Stimulated activated CD8-positive, alpha-beta memory T cell treated with anti-CD3 and anti-CD28 coated beads, Interleukin-12 subunit alpha, Interleukin-12 subunit beta, amount 100 ng/mL, for 24 hours (primary cell): Measurements from ENCODE around the gene RSPO4.

Source experiments
- DNase-seq: peaks from one replicate; pipeline ENCODE4 v3.0.0-alpha.2; 2020; ENCODE audit errors: extremely low read depth

Gene RSPO4

DNA sequence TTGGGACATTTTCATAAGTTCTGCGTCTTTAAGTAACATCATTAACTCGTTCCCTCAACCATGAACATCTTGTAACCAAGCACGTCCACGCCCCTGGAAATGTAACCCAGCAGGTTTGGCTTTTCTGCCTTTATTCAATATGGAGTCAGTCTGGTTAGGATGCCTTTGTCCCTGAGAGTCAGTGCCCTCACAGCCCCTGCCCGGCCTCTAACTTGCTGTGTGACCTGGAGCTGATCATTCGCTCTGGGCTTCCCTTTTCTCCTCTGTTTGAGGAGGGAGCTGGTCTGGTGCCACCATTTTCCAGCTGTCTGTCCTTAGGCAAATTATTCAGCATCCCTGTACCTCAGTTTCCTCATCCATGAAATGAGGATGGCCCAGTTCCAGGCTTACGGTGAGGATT, 59.5 kb downstream of the RSPO4 start:
- DNase-seq: no peak

- DNase-seq: no peak
Measured at GRCh38 chr20:940926-941325, 61.2 kb downstream of the RSPO4 start.

DNA sequence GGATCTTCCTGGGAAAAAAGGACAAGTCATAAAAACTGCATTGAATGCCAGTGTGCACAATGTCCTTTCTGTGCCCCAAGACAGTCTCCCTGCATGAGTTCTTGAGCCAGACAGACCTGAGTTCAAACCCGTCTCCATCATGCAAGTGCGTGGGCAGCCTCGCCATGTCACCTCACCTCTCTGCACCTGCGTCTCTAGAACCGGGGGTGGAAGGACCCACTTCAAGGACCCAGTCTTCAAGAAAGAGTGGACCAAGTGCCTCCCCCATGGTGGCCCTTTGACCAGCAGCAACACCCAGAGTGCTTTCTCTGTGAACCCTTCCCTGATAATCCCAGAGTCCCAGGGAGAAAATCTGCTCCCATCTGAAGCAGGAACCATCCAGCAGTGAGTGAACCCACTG, 62.5 kb downstream of the RSPO4 start:
- DNase-seq: no peak

DNA sequence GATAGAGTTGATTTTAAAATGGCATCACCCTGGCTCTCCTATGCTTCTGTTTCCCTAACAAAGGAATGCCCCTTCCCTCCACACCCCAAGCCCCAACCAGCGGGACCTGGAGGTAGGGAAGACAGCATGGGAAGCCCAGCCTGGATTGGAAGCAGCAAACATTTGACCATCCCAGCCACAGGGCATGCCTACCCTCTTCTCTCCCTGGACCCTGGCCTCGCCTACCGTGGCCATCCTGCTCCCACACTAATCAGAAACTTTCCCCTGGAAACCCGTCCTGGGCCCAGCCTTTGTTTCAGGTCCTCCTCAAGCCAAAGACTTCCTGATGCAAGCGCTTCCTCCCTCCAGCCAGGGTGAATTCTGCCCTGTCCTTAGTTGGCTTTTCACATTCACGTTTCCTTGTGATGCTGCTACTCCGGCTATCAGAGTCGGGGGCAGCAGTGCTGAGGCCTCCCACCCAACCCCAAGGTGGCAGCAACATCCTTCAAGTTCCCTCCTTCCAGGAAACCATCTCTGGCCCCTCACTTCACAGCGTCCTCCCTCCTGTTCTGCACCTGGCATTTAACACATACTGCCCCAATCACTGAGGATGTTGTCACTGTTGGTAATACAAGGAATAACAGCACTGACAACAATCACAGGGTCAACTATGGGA, 67.8 kb downstream of the RSPO4 start:
- no peak for DNase-seq

GRCh38 chr20:933029-933428, 69.1 kb downstream of the RSPO4 start:
- DNase-seq: no peak

DNA sequence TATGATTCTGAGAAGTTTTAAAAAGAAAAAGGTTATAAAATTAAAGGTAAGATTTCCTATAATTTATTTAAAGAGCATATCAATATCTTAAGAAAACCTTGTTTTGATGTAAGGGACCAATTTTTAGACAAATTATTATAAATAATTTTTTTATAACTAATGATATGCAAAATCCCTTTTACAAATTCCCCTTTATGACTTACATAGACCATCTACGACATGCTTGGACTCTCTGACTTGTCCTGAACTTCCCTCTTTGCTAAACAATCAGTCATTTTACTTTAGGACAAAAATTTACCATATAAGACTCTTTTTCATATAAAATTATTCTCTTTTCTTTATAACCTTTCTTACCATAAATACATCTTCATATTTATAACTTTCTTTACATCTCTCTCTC, 70.7 kb downstream of the RSPO4 start:
- no peak for DNase-seq

GRCh38 chr20:926670-927069, 75.4 kb downstream of the RSPO4 start:
- DNase-seq: no peak

- DNase-seq: no peak
Measured at GRCh38 chr20:925516-925915, 76.6 kb downstream of the RSPO4 start.

DNA sequence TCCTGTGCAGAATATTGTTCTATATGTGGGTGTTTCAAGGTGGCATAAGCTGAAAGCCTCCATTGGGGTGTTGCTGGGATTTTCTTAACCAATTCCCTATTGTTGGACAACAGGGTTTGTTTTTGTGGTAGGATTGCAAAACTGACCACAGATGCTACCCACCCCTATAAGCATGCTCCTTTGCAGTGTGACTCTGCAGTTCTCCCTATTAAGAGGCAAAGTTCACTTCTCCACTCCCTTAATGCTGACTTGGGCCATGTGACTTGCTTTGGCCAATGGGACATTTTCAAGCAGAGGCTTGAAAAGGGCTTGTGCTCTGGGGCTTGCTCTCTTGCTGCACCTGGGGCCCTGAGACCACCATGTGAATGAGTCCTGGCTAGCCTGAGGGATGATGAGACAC, 77.5 kb downstream of the RSPO4 start:
- DNase-seq: no peak

- DNase-seq: no peak
Measured at GRCh38 chr20:922781-923180, 79.3 kb downstream of the RSPO4 start.

DNA sequence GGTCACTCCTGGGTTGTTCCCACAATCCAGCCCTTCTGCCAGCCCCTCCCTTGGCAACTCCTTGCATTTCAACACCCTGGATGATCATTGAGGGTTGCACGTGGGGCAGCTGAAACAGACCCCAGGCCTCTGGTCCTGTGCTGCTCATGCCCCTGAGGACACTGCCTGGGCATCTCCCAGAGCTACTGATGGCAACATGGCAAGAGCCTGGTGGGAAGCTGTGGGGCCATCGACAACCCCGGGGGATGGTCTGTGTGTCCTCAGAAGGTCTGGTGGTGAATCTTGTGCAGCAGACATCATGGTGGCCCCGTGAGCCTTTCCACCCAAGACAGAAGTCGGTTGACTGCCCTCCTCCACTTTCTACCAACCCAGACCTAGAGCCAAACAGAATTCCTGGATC, 81.0 kb downstream of the RSPO4 start:
- DNase-seq: no peak

- DNase-seq: no peak
Measured at GRCh38 chr20:920311-920710, 81.8 kb downstream of the RSPO4 start.

DNA sequence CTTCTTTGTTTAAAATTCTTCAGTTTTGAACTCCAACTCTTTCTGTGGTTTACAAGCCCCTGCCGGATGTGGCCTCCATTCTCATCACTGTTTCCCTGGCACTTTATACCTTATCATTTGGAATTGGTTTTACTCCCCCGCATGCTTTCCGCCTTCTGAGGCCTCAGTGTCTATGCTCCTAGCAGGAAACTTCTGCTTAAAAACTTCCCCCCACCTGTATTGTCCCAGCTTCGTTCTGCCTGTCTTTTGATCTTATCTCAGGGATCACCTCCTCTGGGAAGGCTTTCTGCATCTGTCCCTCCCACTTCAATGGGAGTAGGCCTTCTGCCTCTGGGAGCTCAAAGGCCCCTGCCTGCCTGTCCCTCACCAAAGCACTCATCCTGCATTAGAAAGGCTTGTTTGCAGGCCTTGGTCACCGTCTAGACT, 82.6 kb downstream of the RSPO4 start:
- no peak for DNase-seq

DNA sequence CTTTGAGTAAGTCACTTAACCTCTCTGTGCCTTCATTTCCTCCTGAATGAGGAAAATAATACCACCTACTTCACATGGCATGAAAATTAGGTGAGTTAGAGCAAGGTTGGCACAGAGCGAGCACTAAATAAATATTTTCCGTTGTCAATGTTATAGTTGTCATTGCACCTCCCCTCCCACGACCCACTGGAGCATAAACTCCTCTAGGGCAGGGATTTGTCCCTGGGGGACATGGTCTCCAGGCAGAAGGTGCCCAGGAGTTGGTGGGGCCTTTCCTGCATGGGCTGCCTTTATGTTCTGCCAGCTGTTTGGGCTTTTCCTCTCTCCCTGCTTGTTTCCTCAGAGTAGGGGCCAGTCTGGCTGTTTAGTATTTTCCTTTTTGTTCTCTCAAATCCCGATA, 84.7 kb downstream of the RSPO4 start:
- DNase-seq: no peak

GRCh38 chr20:916825-917224, 85.3 kb downstream of the RSPO4 start:
- DNase-seq: no peak

GRCh38 chr20:916125-916799, 85.8 kb downstream of the RSPO4 start, which contains the start of gene ANGPT4:
Gene ANGPT4, minus strand, starts transcription at chr20:916334. Its CDS starts 120 bp downstream, at chr20:916214.
- DNase-seq: no peak

DNA sequence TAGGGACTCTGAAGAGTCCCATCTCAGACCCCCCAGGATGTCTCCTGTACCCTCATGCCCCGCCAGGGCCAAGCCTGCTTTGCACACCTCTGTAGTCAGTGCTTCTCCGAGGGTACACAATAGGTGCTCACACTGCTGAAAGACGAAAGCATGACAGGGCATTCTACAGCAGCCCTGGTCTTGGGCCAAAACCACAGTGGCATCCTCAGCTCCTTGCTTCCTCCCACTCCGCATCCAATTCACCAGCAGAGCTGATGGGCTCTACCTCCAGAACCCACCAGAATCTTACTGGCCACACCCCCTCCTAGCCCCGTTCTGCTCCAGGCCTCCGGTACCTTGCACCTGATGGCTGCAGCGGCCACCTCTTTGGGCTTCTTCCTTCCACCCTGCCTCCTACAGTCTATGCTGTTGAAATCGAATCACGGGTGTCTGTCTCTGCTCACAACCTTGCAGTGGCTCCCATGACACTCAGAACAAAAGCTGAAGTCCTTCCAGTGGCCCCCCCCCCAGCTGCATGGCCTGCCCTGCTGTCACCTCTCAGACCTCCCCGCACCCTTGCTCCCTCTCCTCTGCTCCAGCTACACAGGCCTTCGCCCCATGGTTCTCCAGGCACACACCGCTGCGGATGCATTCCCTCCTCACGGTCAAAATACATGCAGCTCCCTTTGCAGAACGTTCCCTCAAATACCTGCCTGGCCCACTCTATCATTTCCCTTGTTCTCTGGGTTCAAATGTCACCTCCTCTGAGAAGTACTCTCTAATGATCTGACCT, 87.2 kb downstream of the RSPO4 start:
- no peak for DNase-seq

DNA sequence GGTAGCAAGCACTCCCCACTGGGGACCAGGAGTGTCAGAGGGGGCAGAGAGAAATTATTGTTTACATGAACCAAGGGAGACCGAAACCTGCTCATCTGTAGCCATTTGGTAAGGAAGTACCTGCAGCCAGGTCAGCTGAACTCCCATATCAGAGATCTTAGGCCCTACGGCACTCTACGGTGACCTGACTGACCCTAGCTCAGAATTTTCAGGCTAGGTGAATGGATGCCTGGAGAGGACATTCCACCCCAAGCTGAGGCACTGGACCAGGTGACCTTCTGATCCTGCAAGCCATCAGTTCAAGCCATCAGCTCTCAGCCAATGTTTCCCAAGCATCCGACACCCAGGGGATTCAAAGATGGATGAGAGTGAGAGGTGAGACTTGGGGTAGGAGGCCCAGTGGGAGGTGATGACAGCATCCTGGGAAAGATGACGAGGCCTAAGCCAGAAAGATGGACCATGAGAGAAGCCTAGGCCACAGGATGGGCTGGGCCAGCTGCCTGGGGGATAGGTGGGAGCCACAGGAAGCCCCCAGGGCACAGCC, 88.7 kb downstream of the RSPO4 start:
- no peak for DNase-seq

- no peak for DNase-seq
Measured at GRCh38 chr20:911882-912600, 90.1 kb downstream of the RSPO4 start.

DNA sequence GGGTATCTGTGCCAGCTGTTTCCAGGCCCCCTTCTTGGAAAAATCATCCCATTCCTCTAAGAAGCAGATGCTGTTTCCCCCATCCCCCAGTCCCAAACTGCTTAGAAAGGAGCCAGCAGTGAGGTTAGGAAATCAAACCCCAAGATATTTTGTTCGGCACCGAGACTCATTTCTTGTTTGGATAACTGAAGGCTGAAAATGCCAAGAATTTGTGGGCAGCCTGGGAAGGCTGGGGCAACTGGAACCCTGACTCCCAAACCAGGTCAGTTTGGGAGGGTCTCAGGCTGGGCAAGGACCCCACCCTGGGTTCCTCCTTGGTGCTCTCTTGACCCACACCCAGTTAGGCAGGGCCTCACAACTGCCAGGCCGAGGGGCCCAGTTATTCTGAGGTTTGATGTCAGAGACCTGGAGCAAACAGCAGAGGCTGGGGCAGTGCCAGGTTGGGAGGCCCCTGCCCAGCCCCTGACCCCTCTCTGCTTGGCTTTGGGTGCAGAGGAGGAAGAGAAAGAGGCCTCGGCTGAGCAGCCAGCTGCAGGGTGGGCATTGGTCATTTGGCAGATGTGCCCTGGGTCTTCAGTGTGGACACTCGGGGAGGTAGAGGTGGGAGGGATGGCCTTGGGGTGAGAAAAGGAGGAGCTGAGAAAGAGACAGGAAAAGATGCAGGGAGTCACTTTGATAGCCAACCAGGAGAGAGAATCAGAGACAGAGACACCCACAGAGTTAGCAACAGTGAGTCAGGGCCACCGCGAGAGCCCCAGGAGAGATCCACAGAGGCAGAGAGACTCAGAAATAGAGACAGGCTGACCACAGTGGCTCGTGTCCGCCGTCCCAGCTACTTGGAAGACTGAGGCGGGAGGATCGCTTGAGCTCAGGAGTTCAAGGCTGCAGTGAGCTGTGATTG, 91.0 kb downstream of the RSPO4 start:
- no peak for DNase-seq
